NOMO-1 (cell line): ENCODE results near the gene SELENOM.

Experiments used
- DNase-seq, 2 experiments: peaks; one replicate each; lab custom pipeline; 2025; ENCODE audit not compliant: unreplicated experiment in 2 of 2; lab: John Stamatoyannopoulos, UW

SELENOM gene

DNA sequence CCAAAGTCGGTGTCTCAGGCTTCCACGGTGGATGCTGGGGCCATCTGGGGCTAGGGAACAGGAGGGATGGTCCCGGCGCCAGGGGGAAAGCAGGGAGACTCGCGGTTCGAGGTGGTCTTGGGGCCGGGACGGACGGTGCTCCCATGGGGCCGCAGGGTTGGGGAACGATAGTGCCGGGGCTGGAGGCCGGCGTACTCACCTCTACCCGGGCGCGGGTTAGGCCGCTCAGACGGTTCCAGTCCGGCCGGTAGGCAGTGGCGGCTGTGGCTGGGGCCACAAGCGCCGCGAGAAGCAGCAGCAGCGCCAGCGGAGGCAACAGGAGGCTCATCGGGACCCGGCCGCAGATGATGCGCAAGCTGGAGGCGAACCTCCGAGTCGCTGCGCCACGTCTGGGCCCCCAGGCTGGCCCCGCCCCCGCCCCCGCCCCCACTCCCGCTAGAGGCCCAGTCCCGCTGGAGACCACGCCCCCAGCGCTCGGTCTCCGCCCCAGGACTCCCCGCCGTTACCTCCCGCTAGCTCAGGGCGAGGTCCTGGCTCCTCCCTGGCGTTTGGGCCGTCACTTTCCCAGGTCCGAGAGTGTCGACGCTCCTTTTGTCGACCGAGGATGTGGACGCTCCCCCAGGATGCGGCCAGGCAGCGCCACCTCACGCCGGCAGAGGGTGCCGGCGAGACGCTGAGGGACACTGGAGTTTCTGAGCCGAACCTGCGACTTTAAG lies at the start of gene SELENOM:
Gene SELENOM, minus strand, starts transcription at position 391 of the 716 bp plus-strand sequence. Its CDS starts 63 bp downstream, at position 328.
- peak; percentile 93 to 94 for DNase-seq

- no peak for DNase-seq
Observed at GRCh38 chr22:31155422-31155821, 48.1 kb upstream of the SELENOM start.

DNA sequence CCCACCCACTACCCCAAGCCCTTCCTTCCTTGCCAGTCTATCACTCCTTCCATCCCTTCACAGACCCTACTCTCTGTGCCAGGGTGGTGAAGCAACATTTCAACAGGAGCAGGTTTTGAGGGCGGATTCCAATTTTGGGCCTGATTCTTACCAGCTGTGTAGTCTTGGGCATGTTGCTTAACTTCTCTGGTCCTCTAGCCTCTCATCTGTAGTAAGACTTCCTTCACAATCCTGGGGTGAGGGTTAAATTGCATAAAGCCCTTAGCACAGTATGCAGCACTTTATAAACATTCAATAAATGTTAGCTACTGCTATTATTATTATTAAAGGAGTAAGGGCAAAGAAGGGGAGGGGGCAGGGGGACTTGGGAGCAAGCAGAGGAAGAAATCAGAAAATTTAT lies 47.6 kb upstream of the SELENOM start:
- DNase-seq: no peak

DNA sequence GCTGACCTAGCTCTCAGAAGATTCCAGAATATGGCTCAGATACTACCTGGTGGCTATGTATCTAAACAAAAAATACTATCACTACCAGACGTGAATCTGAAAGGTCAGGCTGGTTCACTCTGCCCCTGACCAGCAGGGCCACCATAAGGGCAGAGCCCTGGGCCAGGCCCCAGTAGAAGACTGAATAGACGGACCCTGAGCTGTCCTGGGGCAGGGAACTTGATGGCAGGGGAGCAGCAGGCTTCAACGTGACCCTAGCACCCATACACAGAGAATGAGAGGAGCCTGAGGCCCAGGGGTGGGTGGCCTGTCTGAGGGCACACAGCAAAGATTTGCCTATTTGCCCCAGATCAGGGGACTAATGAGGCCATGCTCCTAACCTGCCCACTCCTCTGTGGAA lies 46.0 kb upstream of the SELENOM start:
- no peak for DNase-seq

DNA sequence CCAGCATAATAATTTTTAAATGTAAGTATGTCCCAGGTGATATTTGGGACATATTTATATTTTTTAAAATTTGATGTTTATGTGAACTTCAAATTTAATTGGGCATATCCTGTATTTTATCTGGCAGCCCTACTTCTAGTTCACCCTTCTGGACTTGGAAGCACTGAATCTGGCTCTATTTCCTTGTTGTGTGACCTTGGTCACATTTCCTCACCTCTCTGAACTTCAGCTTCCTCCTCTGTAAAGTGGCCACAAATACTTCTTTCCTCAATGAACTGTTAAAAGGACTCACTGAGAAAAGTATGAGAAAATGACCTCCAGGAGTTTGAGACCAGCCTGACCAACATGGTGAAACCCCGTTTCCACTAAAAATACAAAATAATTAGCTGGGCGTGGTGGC lies 44.5 kb upstream of the SELENOM start:
- DNase-seq: no peak

GRCh38 chr22:31150615-31151014 lies 43.2 kb upstream of the SELENOM start:
- DNase-seq: no peak

- DNase-seq: peak; percentile 19 to 28
Observed at GRCh38 chr22:31148953-31149627, 41.7 kb upstream of the SELENOM start.

GRCh38 chr22:31148488-31148887 lies 41.1 kb upstream of the SELENOM start:
- DNase-seq: no peak

- DNase-seq: no peak
Observed at GRCh38 chr22:31144223-31144622, 36.9 kb upstream of the SELENOM start.

DNA sequence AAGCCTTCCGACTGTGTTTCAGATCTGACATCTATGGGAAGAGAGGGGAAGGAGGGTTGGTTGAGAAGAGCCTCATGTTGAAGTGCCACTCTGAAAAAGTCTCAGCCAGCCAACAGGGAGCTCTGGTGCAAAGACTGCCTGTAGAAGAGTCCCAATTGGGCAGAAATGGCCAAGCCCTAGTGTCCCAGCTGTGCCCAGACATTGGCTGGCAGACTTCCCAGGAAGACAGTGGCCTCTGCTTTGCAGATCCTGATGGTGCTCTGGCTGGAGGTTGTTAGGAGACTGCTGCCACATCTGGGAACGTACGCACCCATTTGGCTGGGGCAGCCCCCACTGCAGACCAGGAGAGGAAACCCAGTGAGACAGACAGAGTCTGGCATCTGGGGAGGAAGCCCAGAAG lies 36.2 kb upstream of the SELENOM start:
- no peak for DNase-seq

DNA sequence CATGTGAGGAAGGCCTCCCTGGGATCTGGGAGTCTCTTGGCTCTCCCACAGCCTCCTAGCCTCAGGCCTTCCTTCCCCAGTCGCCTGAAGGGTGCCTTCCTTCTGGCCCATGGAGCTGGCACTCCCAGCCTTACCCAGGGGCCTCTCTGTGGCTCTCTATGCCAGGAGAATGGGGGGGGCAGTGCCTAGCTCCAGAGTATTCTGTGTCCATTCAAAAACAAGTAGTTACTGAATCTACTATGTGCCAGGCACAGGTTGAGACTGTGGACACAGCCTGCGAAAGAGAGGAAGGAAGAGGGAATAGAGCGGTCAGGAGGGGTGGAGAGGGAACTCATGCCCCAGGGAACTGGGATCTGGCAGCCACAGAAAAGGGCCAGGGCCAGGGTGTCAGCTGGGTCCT lies 35.7 kb upstream of the SELENOM start:
- no peak for DNase-seq

- DNase-seq: no peak
Observed at GRCh38 chr22:31142285-31142684, 34.9 kb upstream of the SELENOM start.

DNA sequence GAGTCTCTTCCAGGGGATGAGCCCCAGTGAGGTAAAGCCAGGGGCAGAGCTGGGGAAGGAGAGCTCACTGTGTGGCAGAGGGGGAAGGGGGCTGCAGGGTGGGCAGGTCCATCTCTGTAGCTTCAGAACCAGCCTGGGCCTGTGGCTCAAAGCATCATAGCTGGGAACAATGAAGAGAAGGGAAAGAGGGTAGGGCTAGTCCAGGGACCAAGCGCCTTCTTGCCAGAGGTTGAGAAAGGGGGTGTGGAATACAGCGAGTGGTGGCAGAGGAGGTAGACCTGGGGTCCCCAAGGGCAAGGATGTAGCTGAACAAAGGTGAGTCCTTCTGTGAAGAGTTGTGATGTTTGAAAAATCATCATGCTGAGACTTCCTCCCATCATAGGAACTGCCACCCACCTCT lies 34.2 kb upstream of the SELENOM start:
- DNase-seq: no peak

GRCh38 chr22:31140746-31141145 lies 33.4 kb upstream of the SELENOM start:
- no peak for DNase-seq

- no peak for DNase-seq
Observed at GRCh38 chr22:31139866-31140716, 32.7 kb upstream of the SELENOM start, which contains the start of gene PLA2G3. Gene PLA2G3, minus strand, starts transcription at chr22:31140508. Its CDS starts 154 bp downstream, at chr22:31140354.

DNA sequence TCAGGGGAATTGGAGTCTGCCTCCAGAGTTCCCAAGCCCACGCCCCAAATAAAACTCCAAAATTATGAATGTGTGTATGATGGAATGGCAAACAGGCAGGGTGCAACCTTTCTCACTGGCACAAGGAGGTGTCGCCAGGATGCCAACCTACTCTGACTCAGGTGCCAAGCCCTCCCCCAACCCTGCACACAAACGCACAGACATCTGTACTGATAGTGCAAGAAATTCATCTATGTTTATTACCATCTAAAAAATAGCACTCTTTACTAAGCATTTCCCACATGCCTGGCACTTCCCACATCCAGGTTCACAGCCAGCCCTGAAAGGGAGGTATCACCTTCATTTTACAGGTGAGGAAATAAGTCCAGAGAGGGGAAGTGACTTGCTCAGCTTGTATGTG lies 31.7 kb upstream of the SELENOM start:
- no peak for DNase-seq

- no peak for DNase-seq
Observed at GRCh38 chr22:31138126-31138525, 30.8 kb upstream of the SELENOM start.

DNA sequence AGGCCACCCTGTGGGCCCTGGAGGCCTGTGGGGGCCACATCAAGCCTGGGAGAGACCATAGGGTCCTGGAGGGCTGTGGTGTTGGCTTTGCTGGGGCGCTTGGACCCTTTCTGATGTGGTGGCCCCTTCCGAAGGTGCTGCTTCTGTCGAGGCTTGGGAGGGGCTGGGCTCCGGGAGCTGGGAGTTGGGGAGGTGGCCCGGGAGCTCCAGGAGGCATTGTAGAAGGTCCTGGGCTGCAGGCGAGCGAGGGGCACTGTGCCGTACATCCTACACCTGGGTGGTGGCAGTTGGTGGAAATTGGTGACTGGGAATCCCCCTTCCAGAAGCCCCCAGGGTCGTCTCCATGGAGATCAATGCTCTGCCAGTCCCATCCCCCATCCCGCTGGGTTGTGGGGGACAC lies 30.4 kb upstream of the SELENOM start:
- no peak for DNase-seq

DNA sequence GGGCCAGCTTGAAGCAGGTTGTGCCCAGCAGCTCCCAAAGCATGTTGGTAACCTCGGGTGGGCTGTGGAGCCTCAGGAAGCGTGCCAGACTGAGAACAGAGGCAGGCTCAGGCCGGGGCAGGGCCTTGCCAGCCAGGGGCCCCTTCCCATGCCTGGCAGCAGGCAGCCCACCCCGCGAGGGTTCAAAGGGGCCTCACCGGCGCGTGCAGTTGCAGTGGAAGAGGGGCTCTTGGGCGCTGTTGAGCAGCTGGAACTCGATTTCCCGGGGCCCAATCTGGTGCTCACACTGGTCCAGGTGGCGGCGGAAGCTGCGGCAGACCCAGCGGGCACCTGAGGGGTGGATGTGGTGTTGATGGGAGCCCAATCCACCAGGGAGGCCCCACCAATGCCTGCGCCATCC lies 29.3 kb upstream of the SELENOM start:
- DNase-seq: no peak

DNA sequence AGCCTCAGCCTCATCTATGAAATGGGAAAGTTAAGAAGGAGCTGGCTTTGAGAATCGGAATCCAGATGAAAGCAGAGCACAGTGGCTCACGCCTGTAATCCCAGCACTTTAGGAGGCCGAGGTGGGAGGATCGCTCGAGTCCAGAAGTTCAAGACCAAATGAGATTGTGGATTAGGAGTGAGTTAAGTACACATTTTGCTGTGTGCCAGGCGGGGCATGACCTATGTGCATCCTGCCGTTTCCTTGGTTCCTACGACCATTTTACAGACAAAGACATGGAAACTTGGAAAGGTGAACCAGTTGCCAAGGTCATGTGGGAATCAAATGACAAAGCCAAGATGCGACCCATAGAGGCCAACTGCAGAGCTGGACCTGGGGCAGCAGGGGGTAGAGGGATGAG lies 28.8 kb upstream of the SELENOM start:
- DNase-seq: no peak

- no peak for DNase-seq
Observed at GRCh38 chr22:31135706-31136105, 28.3 kb upstream of the SELENOM start.
